ENCODE results near the gene MCC.

Gene MCC

DNA sequence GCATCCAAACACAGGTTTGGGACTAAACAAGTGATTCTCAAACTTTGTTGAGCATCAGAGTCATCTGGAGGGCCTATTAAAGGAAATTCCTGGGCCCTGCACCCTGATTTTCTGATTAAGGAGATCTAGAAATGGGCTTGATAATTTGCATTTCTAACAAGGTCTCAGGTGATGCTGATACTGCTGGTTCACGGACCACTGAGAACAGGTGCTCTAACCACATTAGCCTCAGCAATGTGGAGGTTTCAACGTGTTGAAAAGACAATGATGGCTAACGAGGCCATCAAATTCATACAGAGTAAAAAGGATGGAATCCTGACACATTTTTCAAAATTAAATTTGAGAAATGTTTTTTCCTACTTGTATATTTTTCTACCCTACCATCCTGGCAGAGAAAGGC lies 225.6 kb downstream of the MCC start:
- TF ChIP-seq, protein P1, sequence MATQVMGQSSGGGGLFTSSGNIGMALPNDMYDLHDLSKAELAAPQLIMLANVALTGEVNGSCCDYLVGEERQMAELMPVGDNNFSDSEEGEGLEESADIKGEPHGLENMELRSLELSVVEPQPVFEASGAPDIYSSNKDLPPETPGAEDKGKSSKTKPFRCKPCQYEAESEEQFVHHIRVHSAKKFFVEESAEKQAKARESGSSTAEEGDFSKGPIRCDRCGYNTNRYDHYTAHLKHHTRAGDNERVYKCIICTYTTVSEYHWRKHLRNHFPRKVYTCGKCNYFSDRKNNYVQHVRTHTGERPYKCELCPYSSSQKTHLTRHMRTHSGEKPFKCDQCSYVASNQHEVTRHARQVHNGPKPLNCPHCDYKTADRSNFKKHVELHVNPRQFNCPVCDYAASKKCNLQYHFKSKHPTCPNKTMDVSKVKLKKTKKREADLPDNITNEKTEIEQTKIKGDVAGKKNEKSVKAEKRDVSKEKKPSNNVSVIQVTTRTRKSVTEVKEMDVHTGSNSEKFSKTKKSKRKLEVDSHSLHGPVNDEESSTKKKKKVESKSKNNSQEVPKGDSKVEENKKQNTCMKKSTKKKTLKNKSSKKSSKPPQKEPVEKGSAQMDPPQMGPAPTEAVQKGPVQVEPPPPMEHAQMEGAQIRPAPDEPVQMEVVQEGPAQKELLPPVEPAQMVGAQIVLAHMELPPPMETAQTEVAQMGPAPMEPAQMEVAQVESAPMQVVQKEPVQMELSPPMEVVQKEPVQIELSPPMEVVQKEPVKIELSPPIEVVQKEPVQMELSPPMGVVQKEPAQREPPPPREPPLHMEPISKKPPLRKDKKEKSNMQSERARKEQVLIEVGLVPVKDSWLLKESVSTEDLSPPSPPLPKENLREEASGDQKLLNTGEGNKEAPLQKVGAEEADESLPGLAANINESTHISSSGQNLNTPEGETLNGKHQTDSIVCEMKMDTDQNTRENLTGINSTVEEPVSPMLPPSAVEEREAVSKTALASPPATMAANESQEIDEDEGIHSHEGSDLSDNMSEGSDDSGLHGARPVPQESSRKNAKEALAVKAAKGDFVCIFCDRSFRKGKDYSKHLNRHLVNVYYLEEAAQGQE (IDR thresholded peaks at IDR 0.05; ENCODE audit: insufficient read depth in 1 of 2, low read depth in 2 of 2, low read length in 2 of 2) = no peak
- TF ChIP-seq TAF1 (IDR thresholded peaks at IDR 0.05; ENCODE audit: borderline replicate concordance, insufficient read depth, low read length) (no peak), POLR2AphosphoS5 (IDR thresholded peaks at IDR 0.05; ENCODE audit: low read depth, low read length) (no peak), SIN3A (IDR thresholded peaks at IDR 0.05; ENCODE audit: borderline replicate concordance, insufficient read depth, low read length) (no peak), FOXP2 (optimal IDR thresholded peaks at IDR 0.05; ENCODE audit: borderline replicate concordance, extremely low read depth, extremely low read length, insufficient read depth) (no peak)

DNA sequence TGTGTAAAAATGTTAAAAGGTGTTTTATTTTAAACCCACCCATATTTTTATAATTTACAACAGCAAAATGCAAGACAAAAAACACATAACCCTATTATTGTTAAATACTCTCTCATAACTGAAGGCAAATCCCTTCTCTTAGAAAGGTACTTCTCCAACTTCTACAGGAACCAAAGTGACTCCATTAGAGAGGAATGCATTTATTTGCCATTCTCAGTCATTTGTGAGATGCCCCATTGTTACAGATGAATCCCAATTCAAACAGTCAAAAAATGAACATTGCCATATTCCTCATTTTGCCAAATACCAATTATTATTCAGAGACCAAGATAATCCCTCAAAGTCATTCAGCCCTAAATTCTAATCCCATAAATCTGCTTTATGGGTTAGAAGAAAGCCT lies 229.2 kb downstream of the MCC start:
- TF ChIP-seq POLR2AphosphoS5 (IDR thresholded peaks at IDR 0.05; ENCODE audit: low read depth, low read length) (no peak), SIN3A (IDR thresholded peaks at IDR 0.05; ENCODE audit: borderline replicate concordance, insufficient read depth, low read length) (no peak), TAF1 (IDR thresholded peaks at IDR 0.05; ENCODE audit: borderline replicate concordance, insufficient read depth, low read length) (no peak), FOXP2 (optimal IDR thresholded peaks at IDR 0.05; ENCODE audit: borderline replicate concordance, extremely low read depth, extremely low read length, insufficient read depth) (no peak)
- TF ChIP-seq, protein P1 (IDR thresholded peaks at IDR 0.05; ENCODE audit: insufficient read depth in 1 of 2, low read depth in 2 of 2, low read length in 2 of 2) = no peak

DNA sequence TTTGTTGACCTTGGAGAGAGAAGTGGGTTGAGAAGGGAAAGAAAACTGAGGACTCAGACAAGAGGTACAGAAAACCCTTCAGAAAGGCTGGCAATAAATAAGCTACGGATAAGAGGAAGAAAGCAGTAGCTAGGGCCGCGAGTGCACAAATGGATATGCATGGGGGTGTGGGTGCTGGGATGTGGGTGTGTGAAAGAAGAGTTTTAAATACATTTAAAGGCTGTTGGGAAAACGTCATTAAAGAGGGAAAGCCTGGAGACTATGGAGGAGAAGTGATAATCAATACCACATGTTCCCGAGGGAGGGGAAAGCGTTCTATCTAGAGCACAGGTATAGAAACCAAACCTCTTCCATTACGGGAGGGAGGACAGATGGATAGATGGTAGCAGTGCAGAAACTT lies 230.7 kb downstream of the MCC start:
- TF ChIP-seq FOXP2 (optimal IDR thresholded peaks at IDR 0.05; ENCODE audit: borderline replicate concordance, extremely low read depth, extremely low read length, insufficient read depth) (no peak), TAF1 (IDR thresholded peaks at IDR 0.05; ENCODE audit: borderline replicate concordance, insufficient read depth, low read length) (no peak), POLR2AphosphoS5 (IDR thresholded peaks at IDR 0.05; ENCODE audit: low read depth, low read length) (no peak), SIN3A (IDR thresholded peaks at IDR 0.05; ENCODE audit: borderline replicate concordance, insufficient read depth, low read length) (no peak)
- TF ChIP-seq, protein P1 (IDR thresholded peaks at IDR 0.05; ENCODE audit: insufficient read depth in 1 of 2, low read depth in 2 of 2, low read length in 2 of 2) = no peak

DNA sequence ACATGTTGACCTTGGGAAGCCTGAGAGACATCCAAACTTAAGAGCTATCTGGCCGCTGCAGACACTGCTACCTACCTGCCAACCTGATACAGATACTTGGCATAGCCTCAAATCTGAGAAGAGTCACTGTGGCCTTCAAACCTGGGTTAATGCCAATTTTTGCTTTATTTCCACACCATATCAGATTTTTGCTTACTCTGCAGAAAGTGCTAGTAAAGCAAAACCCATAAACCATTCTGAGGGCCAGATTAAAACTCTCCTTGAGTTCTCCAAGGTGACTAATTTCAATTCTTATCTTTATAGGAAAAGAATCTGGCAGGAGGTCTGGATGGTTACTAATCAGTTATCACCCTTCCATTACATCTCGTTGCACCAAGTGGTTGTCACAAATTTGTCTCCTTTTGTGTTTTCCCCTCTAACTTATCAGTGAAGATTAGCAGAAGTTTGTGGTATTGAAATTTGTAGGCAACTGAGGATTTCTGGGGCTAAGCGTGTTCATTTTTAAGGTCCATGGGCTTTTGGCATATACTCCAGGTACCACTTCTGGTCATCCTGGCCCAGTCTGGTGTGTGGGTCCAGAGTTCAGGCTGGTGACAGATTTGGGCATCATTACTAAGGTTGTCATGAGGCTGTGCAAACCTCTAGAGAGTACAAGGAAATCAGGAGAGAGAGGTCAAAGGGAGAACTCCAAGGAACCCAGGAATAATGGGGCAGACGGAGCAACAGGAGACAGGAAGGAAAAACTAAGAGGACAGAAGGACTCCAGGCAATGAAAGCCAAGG lies 231.4 kb downstream of the MCC start:
- TF ChIP-seq FOXP2 (optimal IDR thresholded peaks at IDR 0.05; ENCODE audit: borderline replicate concordance, extremely low read depth, extremely low read length, insufficient read depth) = no peak
- no peak for TF ChIP-seq SIN3A (IDR thresholded peaks at IDR 0.05; ENCODE audit: borderline replicate concordance, insufficient read depth, low read length)

DNA sequence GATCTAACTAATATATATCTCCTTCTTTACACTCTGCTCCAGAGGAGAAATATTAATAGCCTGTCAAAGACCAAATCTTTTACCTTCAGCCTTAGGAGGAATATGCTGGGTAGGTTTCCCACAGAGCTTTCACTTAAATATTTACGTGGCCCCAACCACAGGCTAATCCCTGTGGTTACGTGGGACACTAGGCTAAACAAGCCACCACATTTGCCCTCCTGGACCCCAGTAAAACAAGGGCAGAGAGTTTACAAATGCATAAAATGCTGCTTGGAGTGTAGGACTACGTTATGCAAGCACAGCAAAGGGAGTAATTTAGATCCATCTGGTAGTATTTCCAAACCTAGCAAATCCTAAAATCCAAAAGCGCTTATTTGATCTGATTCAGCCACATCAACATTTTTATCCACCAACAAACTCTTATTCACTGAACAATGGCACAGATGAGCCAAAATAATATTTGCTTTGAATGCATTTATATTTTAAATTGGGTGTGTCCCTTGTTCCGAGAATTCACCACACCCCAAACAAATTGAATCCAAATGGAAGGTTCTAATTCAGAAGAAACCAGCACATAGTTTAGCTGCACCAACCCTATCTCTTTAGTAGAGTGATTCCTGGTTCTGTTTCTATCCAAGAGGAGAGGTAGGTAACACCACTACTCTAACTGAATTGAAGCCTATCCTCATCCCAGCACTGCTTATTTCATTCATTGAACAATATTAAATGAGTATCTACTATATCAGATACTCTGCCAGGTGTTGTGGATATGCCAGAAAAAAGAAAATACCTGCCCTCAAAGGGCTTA lies 232.5 kb downstream of the MCC start:
- TF ChIP-seq FOXP2 (optimal IDR thresholded peaks at IDR 0.05; ENCODE audit: borderline replicate concordance, extremely low read depth, extremely low read length, insufficient read depth) = no peak
- TF ChIP-seq, protein P1 (IDR thresholded peaks at IDR 0.05; ENCODE audit: insufficient read depth in 1 of 2, low read depth in 2 of 2, low read length in 2 of 2) = no peak
- no peak for TF ChIP-seq SIN3A (IDR thresholded peaks at IDR 0.05; ENCODE audit: borderline replicate concordance, insufficient read depth, low read length)
- TF ChIP-seq TAF1 (IDR thresholded peaks at IDR 0.05; ENCODE audit: borderline replicate concordance, insufficient read depth, low read length) = no peak
- no peak for TF ChIP-seq POLR2AphosphoS5 (IDR thresholded peaks at IDR 0.05; ENCODE audit: low read depth, low read length)
